ENCODE measurements around the gene DENND1A. TPM values are rescaled to one million over a fixed set of nuclear protein-coding genes. Genes with fewer than 3 reads are reported as not detected.

Gene DENND1A
- total RNA-seq, 1 donor from 2014 or later: 23.0 TPM

DNA sequence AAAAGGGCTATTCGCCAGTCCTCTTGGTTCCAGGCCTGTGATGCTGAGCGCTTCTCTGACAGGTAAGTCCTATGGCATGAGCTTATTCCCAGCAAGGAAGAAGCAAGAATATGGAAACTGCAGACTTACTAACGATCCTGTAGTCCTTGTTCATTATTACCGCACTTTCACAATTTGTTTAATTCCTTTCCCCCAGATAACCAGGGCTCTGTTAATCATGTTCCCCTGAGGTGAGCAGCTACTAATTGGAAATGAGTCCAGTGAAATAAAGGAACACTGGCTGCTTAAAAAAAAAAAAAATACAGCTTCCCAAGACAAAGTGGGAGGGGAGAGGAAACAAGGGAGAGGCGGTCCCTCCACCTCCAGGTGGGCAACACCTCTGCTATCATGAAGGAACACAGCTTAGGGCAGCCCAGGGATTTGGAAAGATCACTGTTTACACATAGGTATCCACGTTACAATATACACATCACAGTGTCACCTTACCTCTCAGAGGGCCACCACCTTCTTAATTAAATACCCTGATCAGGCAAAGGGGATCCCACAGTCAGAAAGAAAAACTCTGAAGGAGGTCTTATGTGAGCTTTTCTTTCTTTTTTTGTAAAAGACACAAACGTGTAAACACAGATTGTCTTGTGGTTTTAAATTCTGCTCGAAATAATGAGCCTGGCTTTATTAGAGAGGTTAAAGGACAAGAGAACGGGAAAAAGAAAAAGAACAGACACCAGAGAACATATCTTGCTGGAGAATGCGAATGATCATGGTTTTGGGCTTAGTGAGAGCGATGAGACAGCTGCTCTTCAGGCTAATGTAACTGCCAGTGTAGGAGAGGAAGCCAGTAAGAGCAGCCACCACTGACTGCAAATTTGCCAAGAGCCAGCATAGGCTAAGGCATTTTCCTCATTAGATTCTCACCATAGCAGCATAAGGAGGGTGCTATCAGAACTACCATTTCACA lies 315.3 kb downstream of the DENND1A start:
- intact Hi-C loops (cut with DNase I): no loop called here

DNA sequence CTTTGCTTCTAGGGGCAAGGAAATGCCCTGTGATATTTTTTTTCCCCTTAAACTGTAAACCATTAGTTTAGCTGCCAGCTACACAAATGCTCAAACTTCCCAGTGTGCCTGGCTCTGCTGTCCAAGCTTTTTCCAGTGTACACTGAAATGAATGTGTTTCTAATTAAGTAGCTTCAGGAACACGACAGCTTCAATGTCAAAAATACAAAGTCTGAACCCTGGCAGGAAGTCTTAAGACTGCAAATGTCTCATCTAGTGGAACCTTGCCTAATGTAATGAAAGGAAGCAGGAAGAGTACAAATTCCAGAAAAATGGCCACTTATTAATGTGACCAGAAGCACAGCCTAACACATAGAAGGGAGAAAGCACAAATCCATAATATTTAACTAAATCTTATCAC lies 318.7 kb downstream of the DENND1A start:
- TF ChIP-seq, protein P1, sequence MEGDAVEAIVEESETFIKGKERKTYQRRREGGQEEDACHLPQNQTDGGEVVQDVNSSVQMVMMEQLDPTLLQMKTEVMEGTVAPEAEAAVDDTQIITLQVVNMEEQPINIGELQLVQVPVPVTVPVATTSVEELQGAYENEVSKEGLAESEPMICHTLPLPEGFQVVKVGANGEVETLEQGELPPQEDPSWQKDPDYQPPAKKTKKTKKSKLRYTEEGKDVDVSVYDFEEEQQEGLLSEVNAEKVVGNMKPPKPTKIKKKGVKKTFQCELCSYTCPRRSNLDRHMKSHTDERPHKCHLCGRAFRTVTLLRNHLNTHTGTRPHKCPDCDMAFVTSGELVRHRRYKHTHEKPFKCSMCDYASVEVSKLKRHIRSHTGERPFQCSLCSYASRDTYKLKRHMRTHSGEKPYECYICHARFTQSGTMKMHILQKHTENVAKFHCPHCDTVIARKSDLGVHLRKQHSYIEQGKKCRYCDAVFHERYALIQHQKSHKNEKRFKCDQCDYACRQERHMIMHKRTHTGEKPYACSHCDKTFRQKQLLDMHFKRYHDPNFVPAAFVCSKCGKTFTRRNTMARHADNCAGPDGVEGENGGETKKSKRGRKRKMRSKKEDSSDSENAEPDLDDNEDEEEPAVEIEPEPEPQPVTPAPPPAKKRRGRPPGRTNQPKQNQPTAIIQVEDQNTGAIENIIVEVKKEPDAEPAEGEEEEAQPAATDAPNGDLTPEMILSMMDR (IDR thresholded peaks at IDR 0.05): no peak

More for the DNA sequence above, 315.3 kb downstream of the DENND1A start:
- no peaks in the 10 kb centered on the region for H3K27me3 ChIP-seq (ENCODE audit: low read depth)
- TF ChIP-seq, protein P1 (IDR thresholded peaks at IDR 0.05): no peak
- H3K4me3 ChIP-seq: no peak overlapping the region
- no peaks in the 10 kb centered on the region for H3K9me3 ChIP-seq
- no peaks in the 10 kb centered on the region for H3K4me1 ChIP-seq
- no peaks in the 10 kb centered on the region for H3K36me3 ChIP-seq
- DNase-seq: no peak
- H3K27ac ChIP-seq: no peak overlapping the region
- ATAC-seq: no peak

DNA sequence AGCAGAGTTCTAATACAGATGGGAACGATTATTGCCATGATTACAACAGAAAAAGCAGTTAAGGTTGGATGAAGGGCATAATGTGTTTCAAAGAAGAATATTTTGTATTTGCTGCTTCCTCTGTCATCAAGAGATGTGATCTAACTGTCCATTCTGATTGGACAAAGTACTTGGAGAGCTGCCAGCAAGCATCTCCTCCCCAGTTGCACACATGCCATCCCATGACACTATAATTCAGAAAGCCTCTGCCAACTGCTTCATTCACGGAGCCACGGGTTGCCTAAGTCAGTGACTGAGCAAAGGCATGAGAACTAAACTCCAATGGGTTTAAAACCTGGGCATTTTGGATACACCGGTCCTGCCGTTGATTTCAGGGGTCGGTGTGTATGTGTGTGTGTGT lies 320.1 kb downstream of the DENND1A start:
- intact Hi-C loops (cut with DNase I): no loop called here
- no peak for ATAC-seq
- no peaks in the 10 kb centered on the region for H3K4me1 ChIP-seq
- no peaks in the 10 kb centered on the region for H3K36me3 ChIP-seq
- no peaks in the 10 kb centered on the region for H3K9me3 ChIP-seq
- H3K4me3 ChIP-seq: no peak overlapping the region
- TF ChIP-seq, protein P1 (IDR thresholded peaks at IDR 0.05): no peak
- no peaks in the 10 kb centered on the region for H3K27me3 ChIP-seq (ENCODE audit: low read depth)
- H3K27ac ChIP-seq: no peak overlapping the region
- DNase-seq: no peak

More for the DNA sequence above, 318.7 kb downstream of the DENND1A start:
- no peak for ATAC-seq
- H3K36me3 ChIP-seq: no peaks in the 10 kb centered on the region
- no peaks in the 10 kb centered on the region for H3K9me3 ChIP-seq
- H3K4me3 ChIP-seq: no peak overlapping the region
- H3K27me3 ChIP-seq (ENCODE audit: low read depth): no peaks in the 10 kb centered on the region
- no peak for DNase-seq
- H3K27ac ChIP-seq: no peak overlapping the region
- H3K4me1 ChIP-seq: no peaks in the 10 kb centered on the region
- intact Hi-C loops (cut with DNase I): no loop called here

DNA sequence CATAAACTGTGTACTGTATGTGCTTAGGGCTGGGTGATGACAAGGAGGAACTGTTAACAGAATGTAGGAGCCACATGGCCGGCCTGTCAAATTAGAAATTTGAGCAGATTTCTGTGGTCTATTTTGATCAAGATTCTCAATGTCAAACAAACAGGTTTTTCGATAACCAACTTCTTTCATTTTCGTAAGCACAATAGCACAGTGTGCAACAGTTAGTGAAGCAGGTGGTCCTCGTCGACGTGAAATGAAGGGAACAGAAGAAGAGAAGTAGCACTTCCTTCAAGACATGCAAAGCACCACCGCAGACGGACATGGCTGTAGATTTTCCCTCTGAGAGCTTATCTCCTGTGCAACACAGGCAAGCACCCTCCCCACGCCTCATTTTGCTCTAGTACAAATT lies 321.8 kb downstream of the DENND1A start:
- intact Hi-C loops (cut with DNase I): no loop called here
- TF ChIP-seq, protein P1 (IDR thresholded peaks at IDR 0.05): no peak
- H3K4me3 ChIP-seq: no peak overlapping the region
- H3K27ac ChIP-seq: no peak overlapping the region
- no peaks in the 10 kb centered on the region for H3K36me3 ChIP-seq
- ATAC-seq: no peak
- no peaks in the 10 kb centered on the region for H3K27me3 ChIP-seq (ENCODE audit: low read depth)
- no peaks in the 10 kb centered on the region for H3K9me3 ChIP-seq
- DNase-seq: no peak
- no peaks in the 10 kb centered on the region for H3K4me1 ChIP-seq

DNA sequence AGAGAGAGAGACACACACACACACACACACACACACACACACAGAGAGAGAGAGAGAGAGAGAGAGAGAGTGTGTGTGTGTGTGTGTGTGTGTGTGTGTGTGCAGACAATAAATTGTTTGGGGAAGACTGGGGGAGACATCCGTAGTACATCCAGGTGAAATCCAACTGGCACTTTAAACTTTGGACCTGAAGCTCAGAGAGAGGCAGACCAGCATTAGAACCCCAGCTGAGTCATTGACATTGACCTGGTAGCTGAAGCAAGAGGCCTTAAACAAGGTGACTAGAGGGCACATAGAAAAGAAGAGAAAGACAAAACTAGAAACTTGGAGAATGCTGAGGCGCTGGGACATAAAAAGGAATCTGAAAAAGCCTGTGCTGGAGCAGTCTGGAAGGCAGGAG lies 322.4 kb downstream of the DENND1A start:
- no peak overlapping the region for H3K27ac ChIP-seq
- H3K9me3 ChIP-seq: no peaks in the 10 kb centered on the region
- ATAC-seq (no peak), DNase-seq (no peak)
- intact Hi-C loops (cut with DNase I): no loop called here
- H3K36me3 ChIP-seq: no peaks in the 10 kb centered on the region
- no peak overlapping the region for H3K4me3 ChIP-seq
- H3K4me1 ChIP-seq: no peaks in the 10 kb centered on the region
- H3K27me3 ChIP-seq (ENCODE audit: low read depth): no peaks in the 10 kb centered on the region
- TF ChIP-seq, protein P1 (IDR thresholded peaks at IDR 0.05): no peak

Data from lower lobe of right lung (tissue), 2 donors.